Suprapubic skin (tissue), 4 donors: ENCODE results near the gene ALDH1A1.

Experiments used
- CTCF ChIP-seq, 2 donors: fragments of 200-600 bp in 1 of 2; fragments of 450-650 bp in 1 of 2; sonication (generic) in 1 of 2; IDR thresholded peaks; one replicate each; pipeline ENCODE4 v1.5.1; 2016 to 2019; ENCODE audit warnings: antibody characterized with exemption in 2 of 2, mild to moderate bottlenecking in 1 of 2, moderate library complexity in 1 of 2
- EP300 ChIP-seq: sonication (generic); formaldehyde crosslinking; IDR thresholded peaks from one replicate; pipeline ENCODE4 v1.6.1; 2017; ENCODE audit warnings: antibody characterized with exemption
- POLR2A ChIP-seq, 2 donors: fragments of 450-650 bp; IDR thresholded peaks; one replicate each; pipeline ENCODE4 v1.6.1; 2017; ENCODE audit warnings: antibody characterized with exemption in 2 of 2, mild to moderate bottlenecking in 2 of 2, moderate library complexity in 2 of 2
- POLR2AphosphoS5 ChIP-seq, 3 donors: sonication (generic); formaldehyde crosslinking; IDR thresholded peaks; one replicate each; pipeline ENCODE4 v1.6.1; 2017; ENCODE audit warnings: antibody characterized with exemption in 3 of 3

- TF ChIP-seq POLR2A (IDR thresholded peaks at IDR 0.05), result no peak
- TF ChIP-seq CTCF (IDR thresholded peaks at IDR 0.05), result no peak
- TF ChIP-seq POLR2AphosphoS5 (IDR thresholded peaks at IDR 0.05), result no peak
- no peak for TF ChIP-seq EP300
These were observed 22.0 kb downstream of the ALDH1A1 start for GRCh38 chr9:72930828-72931227.
